Loucy (cell line): ENCODE data around the gene TNFSF9.
"Not testable (repeated sequence)": the region's sequence is repeated elsewhere in the genome, so short reads cannot be mapped to it uniquely, and the experiment has no call there.

Experiments
- EZH2phosphoT487 ChIP-seq: fragments of 200-600 bp; IDR thresholded peaks from 2 replicates; pipeline ENCODE4 v1.6.1; 2018; ENCODE audit warnings: antibody characterized with exemption, mild to moderate bottlenecking, moderate library complexity, borderline replicate concordance
- TF ChIP-seq, protein P1 (sequence below): fragments of 200-600 bp; sonication (generic); conservative IDR thresholded peaks from 2 replicates; pipeline ENCODE4 v1.5.1; 2014; ENCODE audit warnings: mild to moderate bottlenecking, antibody characterized with exemption, low read length

DNA sequence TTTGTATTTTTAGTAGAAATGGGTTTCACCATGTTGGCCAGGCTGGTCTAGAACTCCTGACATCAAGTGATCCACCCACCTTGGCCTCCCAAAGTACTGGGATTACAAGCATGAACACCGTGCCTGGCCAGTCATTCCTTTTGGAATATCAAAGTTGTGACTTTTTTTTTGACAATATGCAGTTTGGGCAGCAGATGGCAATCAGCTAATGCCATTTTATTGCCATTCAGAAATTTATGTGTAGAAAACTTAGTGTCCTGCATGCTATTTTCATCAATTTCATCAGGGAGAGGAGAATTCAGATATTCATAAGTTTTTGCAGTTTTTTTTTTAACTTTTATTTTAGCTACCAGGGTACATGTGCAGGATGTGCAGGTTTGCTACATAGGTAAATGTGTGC is 31.6 kb downstream of the TNFSF9 start:
- TF ChIP-seq, protein P1, sequence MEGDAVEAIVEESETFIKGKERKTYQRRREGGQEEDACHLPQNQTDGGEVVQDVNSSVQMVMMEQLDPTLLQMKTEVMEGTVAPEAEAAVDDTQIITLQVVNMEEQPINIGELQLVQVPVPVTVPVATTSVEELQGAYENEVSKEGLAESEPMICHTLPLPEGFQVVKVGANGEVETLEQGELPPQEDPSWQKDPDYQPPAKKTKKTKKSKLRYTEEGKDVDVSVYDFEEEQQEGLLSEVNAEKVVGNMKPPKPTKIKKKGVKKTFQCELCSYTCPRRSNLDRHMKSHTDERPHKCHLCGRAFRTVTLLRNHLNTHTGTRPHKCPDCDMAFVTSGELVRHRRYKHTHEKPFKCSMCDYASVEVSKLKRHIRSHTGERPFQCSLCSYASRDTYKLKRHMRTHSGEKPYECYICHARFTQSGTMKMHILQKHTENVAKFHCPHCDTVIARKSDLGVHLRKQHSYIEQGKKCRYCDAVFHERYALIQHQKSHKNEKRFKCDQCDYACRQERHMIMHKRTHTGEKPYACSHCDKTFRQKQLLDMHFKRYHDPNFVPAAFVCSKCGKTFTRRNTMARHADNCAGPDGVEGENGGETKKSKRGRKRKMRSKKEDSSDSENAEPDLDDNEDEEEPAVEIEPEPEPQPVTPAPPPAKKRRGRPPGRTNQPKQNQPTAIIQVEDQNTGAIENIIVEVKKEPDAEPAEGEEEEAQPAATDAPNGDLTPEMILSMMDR = not testable (repeated sequence)
- TF ChIP-seq EZH2phosphoT487 = not testable (repeated sequence)
